ENCODE results near the gene LRRC8A. TPM values are rescaled to one million over a fixed set of nuclear protein-coding genes. Genes with fewer than 3 reads are reported as not detected.

LRRC8A gene
- 49.5 and 49.7 TPM in 2 replicates for total RNA-seq

GRCh38 chr9:128881884-128882676 is at the start of gene LRRC8A, which contains the start of gene KYAT1:
LRRC8A (plus strand) TSS chr9:128882133; CDS start chr9:128907165, 25,032 bp downstream.
KYAT1 (minus strand) TSS chr9:128881950; CDS start chr9:128845405, 36,545 bp downstream.

DNA sequence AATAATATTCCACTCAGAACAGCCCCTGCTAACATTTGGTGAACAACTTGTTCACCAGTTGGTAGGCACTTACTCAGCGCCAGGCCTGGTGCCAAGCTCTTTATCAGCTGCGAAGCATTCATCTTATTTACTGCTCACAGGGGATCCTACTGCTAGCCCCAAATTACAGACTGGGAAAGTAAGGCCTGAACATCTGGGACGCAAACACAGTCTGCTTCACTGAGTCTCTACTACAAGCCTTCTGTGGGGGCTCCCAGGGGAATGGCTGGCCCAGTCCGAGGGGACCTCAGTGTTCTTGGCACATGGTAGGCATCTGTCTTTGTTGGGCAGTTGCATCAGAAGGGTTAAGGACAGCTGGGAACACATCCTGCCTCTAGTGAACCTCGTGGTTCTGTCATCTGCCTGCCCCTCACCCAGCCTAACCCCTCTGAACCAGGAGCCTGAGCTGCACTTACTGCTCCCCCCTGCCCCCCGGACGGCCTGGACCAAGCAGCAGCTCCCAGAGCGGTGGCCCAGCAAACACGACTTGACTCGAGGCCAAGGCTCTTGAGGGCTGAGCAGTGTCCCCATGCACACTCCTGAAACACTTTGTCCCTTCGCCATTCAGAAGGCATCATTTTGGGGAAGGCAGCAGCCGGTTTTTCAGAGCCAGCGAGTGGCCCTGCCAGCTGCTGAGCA is 38.6 kb downstream of the LRRC8A start, which contains the start of gene PHYHD1:
TSS of gene PHYHD1 (plus strand) at position 602 of the 678 bp plus-strand sequence. CDS start 1,342 bp downstream, outside the sequence.

DNA sequence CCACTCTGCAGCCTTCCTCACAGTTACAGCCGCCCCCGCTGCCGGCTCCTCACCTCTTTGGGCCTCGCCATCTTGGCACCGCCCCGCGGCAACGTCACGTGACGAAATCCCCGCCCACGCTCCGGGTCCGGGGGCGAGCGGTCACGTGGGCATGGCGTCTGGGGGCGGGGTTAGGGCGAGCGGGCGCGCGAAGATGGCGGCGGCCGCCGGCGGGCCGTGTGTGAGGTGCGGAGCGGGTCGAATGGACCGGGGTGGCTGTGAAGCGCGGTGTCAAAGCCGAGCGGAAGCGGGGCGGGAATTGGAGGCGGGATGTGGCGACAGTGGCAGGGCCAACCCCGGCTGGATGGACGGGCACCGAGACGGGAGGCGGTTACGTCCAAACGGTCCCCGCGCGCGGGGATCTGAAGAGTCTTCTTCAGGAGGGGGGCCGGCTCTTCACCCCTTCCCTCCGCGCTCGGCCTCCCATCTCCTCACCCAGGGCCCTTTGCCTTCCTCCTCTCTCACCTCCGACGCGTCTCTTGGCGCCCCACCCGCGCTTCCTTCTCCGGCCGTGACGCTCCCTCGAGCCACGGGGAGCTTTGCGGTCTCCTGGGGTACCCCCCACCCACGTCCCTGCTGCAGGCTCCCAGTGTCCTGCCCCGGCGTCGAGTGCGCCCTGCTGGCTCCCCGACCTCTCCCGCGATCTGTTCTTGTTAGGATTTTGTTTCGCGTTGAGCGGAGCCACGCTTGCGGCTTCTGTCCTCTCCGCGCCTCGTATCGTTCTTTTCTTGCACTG is 65.8 kb downstream of the LRRC8A start, which contains the start of the genes DOLK and NUP188:
TSS of gene DOLK (minus strand) at position 77 of the 775 bp plus-strand sequence. CDS start 300 bp downstream, outside the sequence.
TSS of gene NUP188 (plus strand) at position 173 of the 775 bp plus-strand sequence. CDS start at position 194, 21 bp downstream.

Other genes with a start within 250 kb of the LRRC8A start
- gene DYNC2I2, start 225.3 kb upstream of the LRRC8A start, total RNA-seq = 49.8 and 56.8 TPM in 2 replicates
- 214 and 264 TPM in 2 replicates for gene SET, start 192.9 kb upstream of the LRRC8A start, total RNA-seq
- 2.4 and 3.6 TPM in 2 replicates for gene PKN3, start 179.6 kb upstream of the LRRC8A start, total RNA-seq
- 23.6 and 24.2 TPM in 2 replicates for gene ZDHHC12, start 158.0 kb upstream of the LRRC8A start, total RNA-seq
- gene ZER1, start 110.2 kb upstream of the LRRC8A start, total RNA-seq = 29.8 and 31.0 TPM in 2 replicates
- 21.3 and 26.4 TPM in 2 replicates for gene TBC1D13, start 94.9 kb upstream of the LRRC8A start, total RNA-seq
- 18.5 and 20.8 TPM in 2 replicates for gene ENDOG, start 63.6 kb upstream of the LRRC8A start, total RNA-seq
- gene SPOUT1, start 52.3 kb upstream of the LRRC8A start, total RNA-seq = 18.8 and 20.4 TPM in 2 replicates
- 5.2 and 6.9 TPM in 2 replicates for gene KYAT1, start 183 bp upstream of the LRRC8A start, total RNA-seq
- gene PHYHD1, start 38.8 kb downstream of the LRRC8A start, total RNA-seq = 8.8 and 17.7 TPM in 2 replicates
- 31.8 and 32.5 TPM in 2 replicates for gene DOLK, start 65.5 kb downstream of the LRRC8A start, total RNA-seq
- 37.5 and 42.6 TPM in 2 replicates for gene NUP188, start 65.6 kb downstream of the LRRC8A start, total RNA-seq
- gene SH3GLB2, start 146.2 kb downstream of the LRRC8A start, total RNA-seq = 49.8 and 65.8 TPM in 2 replicates
- gene MIGA2, start 154.5 kb downstream of the LRRC8A start, total RNA-seq = 24.2 and 29.0 TPM in 2 replicates
- 10.1 and 11.3 TPM in 2 replicates for gene DOLPP1, start 199.0 kb downstream of the LRRC8A start, total RNA-seq
- gene CRAT, start 228.7 kb downstream of the LRRC8A start, total RNA-seq = 78.2 and 88.6 TPM in 2 replicates
- 92.5 and 93.4 TPM in 2 replicates for gene PTPA, start 229.3 kb downstream of the LRRC8A start, total RNA-seq

Measured in hair follicle dermal papilla cell (primary cell).